Esophagus muscularis mucosa (tissue), 4 donors: ENCODE measurements around the gene CEND1. TPM values are rescaled to one million over a fixed set of nuclear protein-coding genes. Genes with fewer than 3 reads are reported as not detected.

Experiments used
- DNase-seq: peaks from one replicate; pipeline ENCODE4 v3.0.0-alpha.2; 2017; ENCODE audit errors: extremely low spot score
- H3K27ac ChIP-seq, 4 donors: fragments of 200-600 bp; sonication (generic); replicated peaks in 1 of 4; 1 replicate in 3 of 4; 2 replicates in 1 of 4; pipeline ENCODE4 v1.5.1; 2016 to 2019; ENCODE audit warnings: mild to moderate bottlenecking in 1 of 4
- H3K27me3 ChIP-seq, 4 donors: fragments of 200-600 bp; sonication (generic); one replicate each; pipeline versions ENCODE4 v1.5.1 to v1.6.0; 2016 to 2019
- H3K36me3 ChIP-seq, 4 donors: fragments of 200-600 bp; sonication (generic); one replicate each; pipeline ENCODE4 v1.5.1; 2016 to 2019
- H3K4me1 ChIP-seq, 4 donors: fragments of 200-600 bp; sonication (generic); one replicate each; pipeline ENCODE4 v1.5.1; 2016 to 2019
- H3K4me3 ChIP-seq, 4 donors: fragments of 200-600 bp; sonication (generic); 1 replicate in 2 of 4; 2 replicates in 2 of 4; pipeline ENCODE4 v1.5.1; 2016 to 2019; ENCODE audit warnings: mild to moderate bottlenecking in 4 of 4, moderate library complexity in 1 of 4
- H3K9me3 ChIP-seq, 4 donors: fragments of 200-600 bp; sonication (generic); 1 replicate in 3 of 4; 2 replicates in 1 of 4; pipeline ENCODE4 v1.5.1; 2016 to 2019
- EP300 ChIP-seq: sonication (generic); formaldehyde crosslinking; IDR thresholded peaks from one replicate; pipeline ENCODE4 v1.6.1; 2017; ENCODE audit warnings: antibody characterized with exemption
- POLR2A ChIP-seq: fragments of 450-650 bp; IDR thresholded peaks from one replicate; pipeline ENCODE4 v1.6.1; 2017; ENCODE audit warnings: antibody characterized with exemption, moderate library complexity, mild to moderate bottlenecking, low read depth
- POLR2AphosphoS5 ChIP-seq, 2 donors: sonication (generic); formaldehyde crosslinking; IDR thresholded peaks; one replicate each; pipeline ENCODE4 v1.6.1; 2017; ENCODE audit warnings: antibody characterized with exemption in 2 of 2
- WGBS: methylation state at CpG from one replicate; pipeline ENCODE4 v1.1.5; 2018; 5-methylcytosine and 5-hydroxymethylcytosine counted together
- intact Hi-C: fragments of 100-400 bp; cut with DNase I; formaldehyde crosslinking; loops from one replicate; pipeline ENCODE4 v1.15.1; 2023
- total RNA-seq, 4 donors: library from RNA; depleted of rRNA; stranded (reverse); fragments of >200 nt; gene quantifications; one replicate each; pipeline versions ENCODE4 v1.1.0 to v1.2.1, GENCODE V29; 2016
- TF ChIP-seq, protein P1 (sequence below), 3 experiments: fragments of 200-600 bp in 2 of 3; fragments of 450-650 bp in 1 of 3; sonication (generic) in 2 of 3; IDR thresholded peaks; one replicate each; pipeline ENCODE4 v1.5.1; 2017 to 2019; ENCODE audit warnings: antibody characterized with exemption in 3 of 3, mild to moderate bottlenecking in 2 of 3, moderate library complexity in 1 of 3

CEND1 gene
- total RNA-seq, 4 donors from 2014 or later = 0.42 to 3.3 (median 2.6) TPM

DNA sequence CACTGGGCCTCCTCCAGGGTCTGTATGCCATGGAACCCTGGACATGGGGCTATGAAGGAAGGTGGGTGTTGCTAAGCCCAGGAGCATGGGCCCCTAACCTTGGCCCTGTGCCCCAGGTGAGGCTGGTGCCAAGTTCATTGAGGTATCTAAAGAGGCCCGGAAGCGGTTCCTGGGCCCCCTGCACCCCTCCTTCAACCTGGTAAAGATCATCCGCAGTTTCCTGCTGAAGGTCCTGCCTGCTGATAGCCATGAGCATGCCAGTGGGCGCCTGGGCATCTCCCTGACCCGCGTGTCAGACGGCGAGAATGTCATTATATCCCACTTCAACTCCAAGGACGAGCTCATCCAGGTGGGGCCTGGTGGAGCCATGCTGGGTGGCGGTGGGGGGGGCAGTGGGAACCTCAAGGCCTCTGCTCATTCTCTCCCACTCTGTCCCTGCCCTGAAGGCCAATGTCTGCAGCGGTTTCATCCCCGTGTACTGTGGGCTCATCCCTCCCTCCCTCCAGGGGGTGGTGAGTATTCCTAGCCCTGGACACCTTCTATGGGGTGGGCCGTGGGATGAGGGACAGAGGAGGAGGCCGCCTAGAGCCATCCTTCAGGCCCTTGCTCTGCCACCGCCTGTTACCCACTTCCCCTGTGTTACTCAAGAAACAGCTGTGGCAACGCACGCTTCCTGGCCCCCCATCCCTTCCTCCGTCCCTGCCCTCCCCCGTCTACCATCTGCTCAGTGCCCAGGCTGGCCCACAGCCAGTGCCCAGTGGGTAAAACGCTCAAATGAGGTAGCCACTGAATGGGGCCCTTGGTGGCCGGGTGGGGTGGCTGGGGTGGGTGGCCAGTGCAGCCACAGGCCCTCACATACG lies 31.9 kb upstream of the CEND1 start:
- WGBS = 60% methylated on average over 11 of the region's 22 CpGs

DNA sequence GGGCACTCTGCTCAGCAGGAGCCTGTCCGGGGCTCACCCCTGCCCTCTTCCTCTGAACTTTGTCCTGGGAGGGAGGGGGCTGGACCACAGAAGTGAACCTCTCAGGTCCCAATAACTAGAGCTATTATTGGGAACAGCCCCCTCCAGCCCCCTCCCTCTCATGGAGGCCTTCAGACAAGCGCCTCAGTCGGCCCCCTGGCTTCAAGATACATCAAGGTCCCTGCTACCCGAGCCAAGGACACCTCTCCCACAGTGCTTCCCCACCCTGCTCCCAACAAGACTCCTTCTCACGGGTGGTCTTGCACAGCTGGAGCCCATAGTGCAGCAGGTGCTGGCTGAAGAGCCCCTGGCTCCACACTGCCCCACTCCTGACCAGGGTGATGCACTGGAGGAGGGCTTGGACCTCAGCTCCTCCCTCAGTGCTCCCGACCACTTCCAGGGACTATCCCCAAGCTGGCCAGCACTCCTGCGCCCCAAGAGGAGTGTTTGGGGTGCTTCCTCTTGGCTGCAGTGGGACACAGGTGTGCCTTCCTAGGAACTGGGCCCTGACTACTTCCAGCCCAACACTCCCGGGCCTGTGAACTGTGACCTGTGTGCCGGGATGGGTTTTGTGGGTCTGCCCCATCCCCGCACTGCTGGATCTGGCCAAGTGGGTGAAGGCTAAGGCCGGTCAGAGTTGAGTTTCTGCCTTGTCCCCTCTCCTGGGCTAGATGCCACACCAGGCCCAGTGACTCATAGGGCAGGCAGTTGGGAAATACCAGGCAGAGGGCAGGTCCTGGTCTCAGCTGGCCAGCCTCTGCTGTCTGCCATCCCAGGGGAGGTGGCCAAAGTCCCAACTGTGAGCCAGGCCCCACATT lies 31.0 kb upstream of the CEND1 start:
- Histone ChIP-seq H3K9me3 (no peaks in the 10 kb centered on the region), H3K36me3 (peaks cover 31 to 46% (median 43%) of the 10 kb centered on the region in 4 donors), H3K4me3 (peak overlapping the region; percentile 68 to 89 (median 74)), H3K27me3 (peaks cover 0 to 24% (median 11%) of the 10 kb centered on the region in 4 donors), H3K27ac (peak overlapping the region; percentile 90 to 98 (median 92)), H3K4me1 (peaks cover 34 to 39% (median 36%) of the 10 kb centered on the region in 4 donors)
- TF ChIP-seq, protein P1, sequence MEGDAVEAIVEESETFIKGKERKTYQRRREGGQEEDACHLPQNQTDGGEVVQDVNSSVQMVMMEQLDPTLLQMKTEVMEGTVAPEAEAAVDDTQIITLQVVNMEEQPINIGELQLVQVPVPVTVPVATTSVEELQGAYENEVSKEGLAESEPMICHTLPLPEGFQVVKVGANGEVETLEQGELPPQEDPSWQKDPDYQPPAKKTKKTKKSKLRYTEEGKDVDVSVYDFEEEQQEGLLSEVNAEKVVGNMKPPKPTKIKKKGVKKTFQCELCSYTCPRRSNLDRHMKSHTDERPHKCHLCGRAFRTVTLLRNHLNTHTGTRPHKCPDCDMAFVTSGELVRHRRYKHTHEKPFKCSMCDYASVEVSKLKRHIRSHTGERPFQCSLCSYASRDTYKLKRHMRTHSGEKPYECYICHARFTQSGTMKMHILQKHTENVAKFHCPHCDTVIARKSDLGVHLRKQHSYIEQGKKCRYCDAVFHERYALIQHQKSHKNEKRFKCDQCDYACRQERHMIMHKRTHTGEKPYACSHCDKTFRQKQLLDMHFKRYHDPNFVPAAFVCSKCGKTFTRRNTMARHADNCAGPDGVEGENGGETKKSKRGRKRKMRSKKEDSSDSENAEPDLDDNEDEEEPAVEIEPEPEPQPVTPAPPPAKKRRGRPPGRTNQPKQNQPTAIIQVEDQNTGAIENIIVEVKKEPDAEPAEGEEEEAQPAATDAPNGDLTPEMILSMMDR (IDR thresholded peaks at IDR 0.05) = no peak
- TF ChIP-seq POLR2AphosphoS5 (IDR thresholded peaks at IDR 0.05) (peak; percentile 60 to 74), POLR2A (no peak), EP300 (no peak)
- intact Hi-C loops = no loop called here
- no peak for DNase-seq
- WGBS = 43% methylated on average over 7 of the region's 11 CpGs

More for the DNA sequence above, 31.9 kb upstream of the CEND1 start:
- intact Hi-C loops = no loop called here
- Histone ChIP-seq H3K9me3 (no peaks in the 10 kb centered on the region), H3K27me3 (peaks cover 0 to 32% (median 19%) of the 10 kb centered on the region in 4 donors), H3K4me1 (peaks cover 43 to 46% (median 45%) of the 10 kb centered on the region in 4 donors), H3K4me3 (peak overlapping the region; percentile 68 to 89 (median 74)), H3K36me3 (peaks cover 31 to 46% (median 45%) of the 10 kb centered on the region in 4 donors), H3K27ac (peak overlapping the region; percentile 90 to 98 (median 92))
- no peak for TF ChIP-seq EP300
- no peak for DNase-seq

- peaks cover 27 to 43% (median 37%) of the 10 kb centered on the region in 4 donors for H3K36me3 ChIP-seq
- peak; percentile 96 for DNase-seq
- intact Hi-C loops = no loop called here
- 0% methylated on average over 13 of the region's 47 CpGs for WGBS
- TF ChIP-seq, protein P1 (IDR thresholded peaks at IDR 0.05) = no peak
- TF ChIP-seq POLR2AphosphoS5 (IDR thresholded peaks at IDR 0.05) (peak in 1 of 2 donors; percentile 36), EP300 (no peak), POLR2A (peak; percentile 26)
- peaks cover 0 to 16% (median 4%) of the 10 kb centered on the region in 4 donors for H3K27me3 ChIP-seq
- no peaks in the 10 kb centered on the region for H3K9me3 ChIP-seq
- peak overlapping the region; percentile 90 to 98 (median 92) for H3K27ac ChIP-seq
- peaks cover 33 to 39% (median 34%) of the 10 kb centered on the region in 4 donors for H3K4me1 ChIP-seq
- H3K4me3 ChIP-seq = peak overlapping the region; percentile 68 to 89 (median 74)
These were observed 30.2 kb upstream of the CEND1 start for GRCh38 chr11:819943-820649.

DNA sequence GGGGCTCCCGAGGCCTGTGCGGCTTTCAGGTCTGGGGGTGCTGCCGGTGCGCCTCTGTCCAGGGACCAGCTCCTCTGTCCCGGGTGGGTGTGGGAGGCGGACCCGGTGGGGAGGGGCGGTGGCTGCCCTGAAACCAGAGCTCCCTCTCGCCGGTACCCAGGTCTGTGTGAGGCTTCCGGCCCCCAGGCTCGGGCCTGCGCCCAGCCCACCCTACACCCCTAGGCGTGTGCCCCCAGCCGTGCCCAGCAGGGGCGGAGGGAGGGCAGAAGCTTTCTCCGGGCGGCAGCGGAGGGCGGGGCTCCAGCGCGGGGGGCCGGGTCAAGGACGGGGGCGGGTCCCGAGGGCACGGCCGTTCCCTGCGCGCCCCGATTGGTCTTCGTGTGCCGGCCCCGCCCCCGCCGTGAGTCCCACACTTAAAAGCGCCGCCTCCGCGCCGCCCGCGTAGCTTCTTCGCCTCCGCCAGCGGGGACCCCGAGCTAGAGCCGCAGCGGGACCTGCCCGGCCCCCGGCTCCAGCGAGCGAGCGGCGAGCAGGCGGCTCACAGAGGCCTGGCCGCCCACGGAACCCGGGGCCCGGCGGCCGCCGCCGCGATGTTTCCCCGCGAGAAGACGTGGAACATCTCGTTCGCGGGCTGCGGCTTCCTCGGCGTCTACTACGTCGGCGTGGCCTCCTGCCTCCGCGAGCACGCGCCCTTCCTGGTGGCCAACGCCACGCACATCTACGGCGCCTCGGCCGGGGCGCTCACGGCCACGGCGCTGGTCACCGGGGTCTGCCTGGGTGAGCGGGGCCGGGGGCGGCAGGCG lies 29.4 kb upstream of the CEND1 start:
- 0% methylated on average over 1 of the region's 96 CpGs for WGBS
- DNase-seq = peak; percentile 96
- Histone ChIP-seq H3K27ac (peak overlapping the region; percentile 90 to 98 (median 92)), H3K4me3 (peak overlapping the region; percentile 68 to 89 (median 74)), H3K27me3 (peaks cover 0 to 8% (median under 1%) of the 10 kb centered on the region in 4 donors), H3K9me3 (no peaks in the 10 kb centered on the region), H3K4me1 (peaks cover 33 to 39% (median 34%) of the 10 kb centered on the region in 4 donors), H3K36me3 (peaks cover 19 to 43% (median 36%) of the 10 kb centered on the region in 4 donors)
- no peak for TF ChIP-seq EP300
- TF ChIP-seq POLR2A = peak; percentile 84
- peak; percentile 66 to 89 for TF ChIP-seq POLR2AphosphoS5 (IDR thresholded peaks at IDR 0.05)
- TF ChIP-seq, protein P1 (IDR thresholded peaks at IDR 0.05) = peak in 2 of 3 experiments; percentile 27 to 46
- intact Hi-C loops = no loop called here
